HepG2 (cell line): ENCODE results near the gene TCF20. TPM values are rescaled to one million over a fixed set of nuclear protein-coding genes. Genes with fewer than 3 reads are reported as not detected.
A peak's percentile ranks its signal among the peaks of the same experiment; 100 is the strongest.

Source experiments
- CENPT ChIP-seq: sonication (generic); formaldehyde crosslinking; IDR thresholded peaks from 2 replicates; pipeline ENCODE4 v1.8.0; 2022; ENCODE audit warnings: low read depth, mild to moderate bottlenecking, moderate library complexity, missing genetic modification reagents
- DMAP1 ChIP-seq: IDR thresholded peaks from 2 replicates; pipeline ENCODE4 v1.6.1; 2016
- ELF3 ChIP-seq: IDR thresholded peaks from 2 replicates; pipeline ENCODE4 v1.6.1; 2016; ENCODE audit warnings: missing genetic modification reagents, missing compliant biosample characterization
- FOXO1 ChIP-seq: sonication (generic); formaldehyde crosslinking; IDR thresholded peaks from 2 replicates; pipeline ENCODE4 v1.4.0; 2020; ENCODE audit warnings: missing genetic modification reagents
- HDAC1 ChIP-seq: sonication (generic); formaldehyde crosslinking; IDR thresholded peaks from 2 replicates; pipeline ENCODE4 v1.5.1; 2020; ENCODE audit warnings: mild to moderate bottlenecking, missing genetic modification reagents
- KDM3A ChIP-seq: IDR thresholded peaks from 2 replicates; pipeline ENCODE4 v1.6.1; 2018; ENCODE audit warnings: low read depth, missing compliant biosample characterization
- KDM6A ChIP-seq: IDR thresholded peaks from 2 replicates; pipeline ENCODE4 v1.6.1; 2016; ENCODE audit warnings: low read depth
- KLF6 ChIP-seq: IDR thresholded peaks from 2 replicates; pipeline ENCODE4 v1.8.0; 2016; ENCODE audit warnings: missing biosample characterization, missing genetic modification reagents
- SMAD3 ChIP-seq: sonication (generic); formaldehyde crosslinking; IDR thresholded peaks from 2 replicates; pipeline ENCODE4 v1.4.0; 2020; ENCODE audit warnings: missing genetic modification reagents
- SPEN ChIP-seq: sonication (generic); formaldehyde crosslinking; IDR thresholded peaks from 2 replicates; pipeline ENCODE4 v1.5.1; 2020; ENCODE audit warnings: low read depth, mild to moderate bottlenecking, missing genetic modification reagents
- TGIF2 ChIP-seq: IDR thresholded peaks from 2 replicates; pipeline ENCODE4 v1.6.1; 2016; ENCODE audit warnings: control low read depth, missing compliant biosample characterization
- XRCC5 ChIP-seq: fragments of 200-400 bp; formaldehyde crosslinking; optimal IDR thresholded peaks from 2 replicates; pipeline ENCODE3; 2017; ENCODE audit warnings: mild to moderate bottlenecking, low read length
- ZNF235 ChIP-seq: sonication (generic); formaldehyde crosslinking; IDR thresholded peaks from 2 replicates; pipeline ENCODE4 v1.8.1; 2023; ENCODE audit warnings: mild to moderate bottlenecking, missing genetic modification reagents, borderline replicate concordance
- ZNF577 ChIP-seq: sonication (generic); formaldehyde crosslinking; IDR thresholded peaks from 2 replicates; pipeline ENCODE4 v1.4.0; 2020; ENCODE audit warnings: mild to moderate bottlenecking, low read depth, missing genetic modification reagents, borderline replicate concordance
- ZNF720 ChIP-seq: sonication (generic); formaldehyde crosslinking; IDR thresholded peaks from 2 replicates; pipeline ENCODE4 v1.4.0; 2020; ENCODE audit warnings: missing genetic modification reagents
- ZNF792 ChIP-seq: IDR thresholded peaks from 2 replicates; pipeline ENCODE4 v1.6.1; 2016
- ZSCAN25 ChIP-seq: sonication (generic); formaldehyde crosslinking; IDR thresholded peaks from 2 replicates; pipeline ENCODE4 v1.8.0; 2022; ENCODE audit warnings: mild to moderate bottlenecking, missing genetic modification reagents
- polyA plus RNA-seq, 8 experiments: library from polyadenylated mRNA; depleted of rRNA in 3 of 8; stranded (reverse) in 7 of 8; unstranded in 1 of 8; fragments of >200 nt; fragmentation: Illumina TruSeq in 4 of 8; extraction: Trizol in 4 of 8; gene quantifications; 2 replicates each; pipeline versions ENCODE4 v1.2.1 to v1.2.3, GENCODE V29; 2011 to 2016; ENCODE audit warnings: low read depth in 4 of 8, missing spikeins in 1 of 8, mixed read lengths in 1 of 8; ENCODE audit not compliant: insufficient read depth in 1 of 8
- total RNA-seq, 5 experiments: library from RNA; depleted of rRNA; stranded (reverse); fragments of >200 nt; fragmentation: Illumina TruSeq; extraction: Trizol; gene quantifications; 2 replicates each; pipeline ENCODE4 v1.2.3, GENCODE V29; 2016; ENCODE audit warnings: low read depth in 1 of 5
- TF ChIP-seq, protein P1 (sequence below): sonication (generic); formaldehyde crosslinking; IDR thresholded peaks from 2 replicates; pipeline ENCODE4 v1.4.0; 2020; ENCODE audit warnings: mild to moderate bottlenecking, missing genetic modification reagents
- TF ChIP-seq, protein P2 (sequence below): sonication (generic); formaldehyde crosslinking; IDR thresholded peaks from 2 replicates; pipeline ENCODE4 v1.4.0; 2020; ENCODE audit warnings: missing genetic modification reagents
- TF ChIP-seq, protein P3 (sequence below): sonication (generic); formaldehyde crosslinking; IDR thresholded peaks from 2 replicates; pipeline ENCODE4 v1.4.0; 2020; ENCODE audit warnings: missing genetic modification reagents, borderline replicate concordance
- TF ChIP-seq, protein P4 (sequence below): sonication (generic); formaldehyde crosslinking; IDR thresholded peaks from 2 replicates; pipeline ENCODE4 v1.5.0; 2020; ENCODE audit warnings: mild to moderate bottlenecking, missing genetic modification reagents, borderline replicate concordance

The TCF20 gene
- total and polyA plus RNA-seq, 2 of the 13 experiments (the other 11 are each of a cell fraction or from before 2014, with no cell fraction given): 12.8 to 23.7 TPM

DNA sequence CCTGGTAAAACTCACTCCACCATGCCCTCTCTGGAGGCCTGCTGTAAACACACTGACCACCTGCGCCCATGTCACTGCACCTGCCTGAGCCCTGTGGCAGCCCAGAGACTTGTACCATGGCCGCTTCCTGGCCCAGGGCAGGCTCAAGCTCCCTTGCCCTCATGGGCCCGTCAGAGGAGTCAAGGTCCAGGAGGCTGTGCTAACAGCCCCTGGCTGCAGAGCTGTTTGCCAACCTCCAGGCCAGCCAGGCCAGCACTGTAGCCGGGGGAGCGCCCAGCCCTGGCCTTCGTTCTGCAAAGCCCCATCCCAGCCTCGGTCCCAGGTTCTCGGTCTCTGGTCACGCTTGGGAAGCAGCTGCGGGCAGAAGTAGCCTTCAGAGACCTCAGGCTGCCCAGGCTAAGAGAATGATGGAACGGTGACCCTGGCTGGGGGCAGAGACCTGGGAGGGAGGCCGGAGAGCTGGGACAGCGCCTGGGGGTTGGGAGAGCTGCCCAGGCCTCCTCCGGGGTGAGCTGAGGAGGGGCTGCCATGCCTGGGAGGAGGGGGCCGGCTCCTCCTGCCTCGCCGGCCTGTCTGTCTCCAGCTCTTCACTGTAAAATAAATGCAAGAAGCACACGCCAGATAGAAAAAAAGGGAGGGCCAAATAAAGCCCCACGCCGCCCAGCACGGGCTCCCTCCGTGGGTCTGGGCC lies 11.9 kb upstream of the TCF20 start (continued):
- TF ChIP-seq ZNF577 (CRISPR knock-in tag): no peak
- TF ChIP-seq, protein P1, sequence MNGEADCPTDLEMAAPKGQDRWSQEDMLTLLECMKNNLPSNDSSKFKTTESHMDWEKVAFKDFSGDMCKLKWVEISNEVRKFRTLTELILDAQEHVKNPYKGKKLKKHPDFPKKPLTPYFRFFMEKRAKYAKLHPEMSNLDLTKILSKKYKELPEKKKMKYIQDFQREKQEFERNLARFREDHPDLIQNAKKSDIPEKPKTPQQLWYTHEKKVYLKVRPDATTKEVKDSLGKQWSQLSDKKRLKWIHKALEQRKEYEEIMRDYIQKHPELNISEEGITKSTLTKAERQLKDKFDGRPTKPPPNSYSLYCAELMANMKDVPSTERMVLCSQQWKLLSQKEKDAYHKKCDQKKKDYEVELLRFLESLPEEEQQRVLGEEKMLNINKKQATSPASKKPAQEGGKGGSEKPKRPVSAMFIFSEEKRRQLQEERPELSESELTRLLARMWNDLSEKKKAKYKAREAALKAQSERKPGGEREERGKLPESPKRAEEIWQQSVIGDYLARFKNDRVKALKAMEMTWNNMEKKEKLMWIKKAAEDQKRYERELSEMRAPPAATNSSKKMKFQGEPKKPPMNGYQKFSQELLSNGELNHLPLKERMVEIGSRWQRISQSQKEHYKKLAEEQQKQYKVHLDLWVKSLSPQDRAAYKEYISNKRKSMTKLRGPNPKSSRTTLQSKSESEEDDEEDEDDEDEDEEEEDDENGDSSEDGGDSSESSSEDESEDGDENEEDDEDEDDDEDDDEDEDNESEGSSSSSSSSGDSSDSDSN (CRISPR knock-in tag): peak; percentile 95
- TF ChIP-seq ELF3 (CRISPR knock-in tag): peak; percentile 44
- TF ChIP-seq DMAP1 (CRISPR knock-in tag): no peak
- peak; percentile 57 for TF ChIP-seq XRCC5
- no peak for TF ChIP-seq FOXO1 (CRISPR knock-in tag)
- no peak for TF ChIP-seq ZNF720
- TF ChIP-seq KLF6 (CRISPR knock-in tag): no peak
- TF ChIP-seq SMAD3 (CRISPR knock-in tag): no peak
- 0 out of 2 replicates have a peak, but pooled peaks have one; percentile 18 for TF ChIP-seq TGIF2 (CRISPR knock-in tag)
- TF ChIP-seq, protein P2, sequence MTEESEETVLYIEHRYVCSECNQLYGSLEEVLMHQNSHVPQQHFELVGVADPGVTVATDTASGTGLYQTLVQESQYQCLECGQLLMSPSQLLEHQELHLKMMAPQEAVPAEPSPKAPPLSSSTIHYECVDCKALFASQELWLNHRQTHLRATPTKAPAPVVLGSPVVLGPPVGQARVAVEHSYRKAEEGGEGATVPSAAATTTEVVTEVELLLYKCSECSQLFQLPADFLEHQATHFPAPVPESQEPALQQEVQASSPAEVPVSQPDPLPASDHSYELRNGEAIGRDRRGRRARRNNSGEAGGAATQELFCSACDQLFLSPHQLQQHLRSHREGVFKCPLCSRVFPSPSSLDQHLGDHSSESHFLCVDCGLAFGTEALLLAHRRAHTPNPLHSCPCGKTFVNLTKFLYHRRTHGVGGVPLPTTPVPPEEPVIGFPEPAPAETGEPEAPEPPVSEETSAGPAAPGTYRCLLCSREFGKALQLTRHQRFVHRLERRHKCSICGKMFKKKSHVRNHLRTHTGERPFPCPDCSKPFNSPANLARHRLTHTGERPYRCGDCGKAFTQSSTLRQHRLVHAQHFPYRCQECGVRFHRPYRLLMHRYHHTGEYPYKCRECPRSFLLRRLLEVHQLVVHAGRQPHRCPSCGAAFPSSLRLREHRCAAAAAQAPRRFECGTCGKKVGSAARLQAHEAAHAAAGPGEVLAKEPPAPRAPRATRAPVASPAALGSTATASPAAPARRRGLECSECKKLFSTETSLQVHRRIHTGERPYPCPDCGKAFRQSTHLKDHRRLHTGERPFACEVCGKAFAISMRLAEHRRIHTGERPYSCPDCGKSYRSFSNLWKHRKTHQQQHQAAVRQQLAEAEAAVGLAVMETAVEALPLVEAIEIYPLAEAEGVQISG (CRISPR knock-in tag): peak; percentile 28; the same call in 1 of the 2 replicates
- TF ChIP-seq CENPT (CRISPR knock-in tag): no peak
- TF ChIP-seq HDAC1: peak; percentile 79
- TF ChIP-seq ZNF235 (CRISPR knock-in tag): no peak
- no peak for TF ChIP-seq SPEN (CRISPR knock-in tag)
- no peak for TF ChIP-seq KDM3A (CRISPR knock-in tag)
- TF ChIP-seq, protein P3, sequence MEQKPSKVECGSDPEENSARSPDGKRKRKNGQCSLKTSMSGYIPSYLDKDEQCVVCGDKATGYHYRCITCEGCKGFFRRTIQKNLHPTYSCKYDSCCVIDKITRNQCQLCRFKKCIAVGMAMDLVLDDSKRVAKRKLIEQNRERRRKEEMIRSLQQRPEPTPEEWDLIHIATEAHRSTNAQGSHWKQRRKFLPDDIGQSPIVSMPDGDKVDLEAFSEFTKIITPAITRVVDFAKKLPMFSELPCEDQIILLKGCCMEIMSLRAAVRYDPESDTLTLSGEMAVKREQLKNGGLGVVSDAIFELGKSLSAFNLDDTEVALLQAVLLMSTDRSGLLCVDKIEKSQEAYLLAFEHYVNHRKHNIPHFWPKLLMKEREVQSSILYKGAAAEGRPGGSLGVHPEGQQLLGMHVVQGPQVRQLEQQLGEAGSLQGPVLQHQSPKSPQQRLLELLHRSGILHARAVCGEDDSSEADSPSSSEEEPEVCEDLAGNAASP (CRISPR knock-in tag): no peak
- TF ChIP-seq ZSCAN25: no peak
- 0 out of 2 replicates have a peak, but pooled peaks have one; percentile 27 for TF ChIP-seq KDM6A (CRISPR knock-in tag)
- TF ChIP-seq, protein P4, sequence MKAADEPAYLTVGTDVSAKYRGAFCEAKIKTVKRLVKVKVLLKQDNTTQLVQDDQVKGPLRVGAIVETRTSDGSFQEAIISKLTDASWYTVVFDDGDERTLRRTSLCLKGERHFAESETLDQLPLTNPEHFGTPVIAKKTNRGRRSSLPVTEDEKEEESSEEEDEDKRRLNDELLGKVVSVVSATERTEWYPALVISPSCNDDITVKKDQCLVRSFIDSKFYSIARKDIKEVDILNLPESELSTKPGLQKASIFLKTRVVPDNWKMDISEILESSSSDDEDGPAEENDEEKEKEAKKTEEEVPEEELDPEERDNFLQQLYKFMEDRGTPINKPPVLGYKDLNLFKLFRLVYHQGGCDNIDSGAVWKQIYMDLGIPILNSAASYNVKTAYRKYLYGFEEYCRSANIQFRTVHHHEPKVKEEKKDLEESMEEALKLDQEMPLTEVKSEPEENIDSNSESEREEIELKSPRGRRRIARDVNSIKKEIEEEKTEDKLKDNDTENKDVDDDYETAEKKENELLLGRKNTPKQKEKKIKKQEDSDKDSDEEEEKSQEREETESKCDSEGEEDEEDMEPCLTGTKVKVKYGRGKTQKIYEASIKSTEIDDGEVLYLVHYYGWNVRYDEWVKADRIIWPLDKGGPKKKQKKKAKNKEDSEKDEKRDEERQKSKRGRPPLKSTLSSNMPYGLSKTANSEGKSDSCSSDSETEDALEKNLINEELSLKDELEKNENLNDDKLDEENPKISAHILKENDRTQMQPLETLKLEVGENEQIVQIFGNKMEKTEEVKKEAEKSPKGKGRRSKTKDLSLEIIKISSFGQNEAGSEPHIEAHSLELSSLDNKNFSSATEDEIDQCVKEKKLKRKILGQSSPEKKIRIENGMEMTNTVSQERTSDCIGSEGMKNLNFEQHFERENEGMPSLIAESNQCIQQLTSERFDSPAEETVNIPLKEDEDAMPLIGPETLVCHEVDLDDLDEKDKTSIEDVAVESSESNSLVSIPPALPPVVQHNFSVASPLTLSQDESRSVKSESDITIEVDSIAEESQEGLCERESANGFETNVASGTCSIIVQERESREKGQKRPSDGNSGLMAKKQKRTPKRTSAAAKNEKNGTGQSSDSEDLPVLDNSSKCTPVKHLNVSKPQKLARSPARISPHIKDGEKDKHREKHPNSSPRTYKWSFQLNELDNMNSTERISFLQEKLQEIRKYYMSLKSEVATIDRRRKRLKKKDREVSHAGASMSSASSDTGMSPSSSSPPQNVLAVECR (CRISPR knock-in tag): peak; percentile 36
- TF ChIP-seq ZNF792: no peak
